GM13976 (cell line): ENCODE results near the gene ALAS1.
"Not testable (repeated sequence)": the region's sequence is repeated elsewhere in the genome, so short reads cannot be mapped to it uniquely, and the experiment has no call there.

Experiments used
- DNase-seq: peaks from one replicate; pipeline ENCODE4 v3.0.0; 2012; ENCODE audit warnings: low spot score
- CTCF ChIP-seq: IDR thresholded peaks from 2 replicates; pipeline ENCODE4 v1.5.1; 2012; ENCODE audit warnings: borderline replicate concordance, mild to moderate bottlenecking; ENCODE audit not compliant: insufficient read depth; ENCODE audit errors: extremely low read depth, missing control alignments, control extremely low read depth
- in situ Hi-C: fragments of 300-500 bp; cut with MboI; formaldehyde crosslinking; loops from one replicate; pipeline ENCODE4 v1.12.0; 2022; ENCODE audit warnings: low sequenced_read_pairs, mixed read lengths, inconsistent platforms; ENCODE audit not compliant: unreplicated experiment

ALAS1 gene

GRCh38 chr3:52197842-52198625 is at the start of gene ALAS1:
Gene ALAS1 (plus strand): TSS chr3:52198160. CDS start chr3:52199242, 1,082 bp downstream.
- in situ Hi-C loops = no loop called here

GRCh38 chr3:52149021-52149420 is 48.9 kb upstream of the ALAS1 start:
- TF ChIP-seq CTCF = no peak
- in situ Hi-C loops = no loop called here

More at GRCh38 chr3:52197842-52198625, at the start of gene ALAS1:
- DNase-seq = peak; percentile 99
- TF ChIP-seq CTCF = no peak

GRCh38 chr3:52149726-52150125 is 48.2 kb upstream of the ALAS1 start:
- no peak for DNase-seq
- in situ Hi-C loops = no loop called here
- no peak for TF ChIP-seq CTCF

More at GRCh38 chr3:52149021-52149420, 48.9 kb upstream of the ALAS1 start:
- DNase-seq = no peak

- no peak for TF ChIP-seq CTCF
- in situ Hi-C loops = no loop called here
These were observed 47.6 kb upstream of the ALAS1 start for GRCh38 chr3:52150357-52150756.

GRCh38 chr3:52150860-52151259 is 47.1 kb upstream of the ALAS1 start:
- TF ChIP-seq CTCF = no peak
- in situ Hi-C loops = no loop called here
- no peak for DNase-seq

More at GRCh38 chr3:52150357-52150756, 47.6 kb upstream of the ALAS1 start:
- DNase-seq = no peak

- DNase-seq, in situ Hi-C loops: not testable (repeated sequence)
These were observed 46.0 kb upstream of the ALAS1 start for GRCh38 chr3:52151991-52152390.

GRCh38 chr3:52153389-52154096 is 44.4 kb upstream of the ALAS1 start:
- TF ChIP-seq CTCF = no peak
- no peak for DNase-seq
- in situ Hi-C loops = no loop called here
